ENCODE measurements around the gene AKR1C1. TPM values are rescaled to one million over a fixed set of nuclear protein-coding genes. Genes with fewer than 3 reads are reported as not detected.

The AKR1C1 gene
- total and polyA plus RNA-seq, 2 of the 13 experiments (the other 11 are each of a cell fraction or from before 2014, with no cell fraction given), result 948 to 2,238 TPM

- TF ChIP-seq POLR2AphosphoS5 (IDR thresholded peaks at IDR 0.05; ENCODE audit: low read depth, low read length), result peak; percentile 86
- 0 out of 2 replicates have a peak, but pooled peaks have one; percentile 6 for TF ChIP-seq CEBPG (CRISPR knock-in tag; IDR thresholded peaks at IDR 0.05)
- TF ChIP-seq RARA (CRISPR knock-in tag; IDR thresholded peaks at IDR 0.05), result peak; percentile 19; the same call in 1 of the 2 replicates
- TF ChIP-seq, protein P1, sequence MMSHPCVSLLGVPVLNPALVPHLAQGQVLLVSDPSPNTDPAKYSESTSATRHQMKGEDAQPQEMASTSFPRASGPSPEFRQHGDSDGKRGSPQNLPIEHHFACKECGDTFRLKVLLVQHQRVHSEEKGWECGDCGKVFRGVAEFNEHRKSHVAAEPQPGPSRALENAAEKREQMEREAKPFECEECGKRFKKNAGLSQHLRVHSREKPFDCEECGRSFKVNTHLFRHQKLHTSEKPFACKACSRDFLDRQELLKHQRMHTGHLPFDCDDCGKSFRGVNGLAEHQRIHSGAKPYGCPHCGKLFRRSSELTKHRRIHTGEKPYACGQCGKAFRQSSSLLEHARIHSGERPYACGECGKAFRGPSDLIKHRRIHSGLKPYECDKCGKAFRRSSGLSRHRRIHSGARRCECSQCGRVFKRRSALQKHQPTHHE (CRISPR knock-in tag; IDR thresholded peaks at IDR 0.05; ENCODE audit: borderline replicate concordance), result peak; percentile 37; the same call in 1 of the 2 replicates
- peak; percentile 30; the same call in 1 of the 2 replicates for TF ChIP-seq NCOA2 (CRISPR knock-in tag; IDR thresholded peaks at IDR 0.05)
- TF ChIP-seq ERF (CRISPR knock-in tag; IDR thresholded peaks at IDR 0.05), result peak; percentile 56; the same call in 1 of the 2 replicates
- peak; percentile 59; the same call in 1 of the 2 replicates for TF ChIP-seq KLF11 (CRISPR knock-in tag; IDR thresholded peaks at IDR 0.05)
- TF ChIP-seq ZNF878 (CRISPR knock-in tag; IDR thresholded peaks at IDR 0.05), result 0 out of 2 replicates have a peak, but pooled peaks have one; percentile 37
- TF ChIP-seq DR1 (CRISPR knock-in tag; IDR thresholded peaks at IDR 0.05), result peak; percentile 95
- TF ChIP-seq SATB2 (CRISPR knock-in tag; IDR thresholded peaks at IDR 0.05), result 0 out of 2 replicates have a peak, but pooled peaks have one; percentile 50
- TF ChIP-seq CBX1 (IDR thresholded peaks at IDR 0.05; ENCODE audit: low read depth), result peak; percentile 70
- TF ChIP-seq MIXL1 (CRISPR knock-in tag; IDR thresholded peaks at IDR 0.05), result 0 out of 2 replicates have a peak, but pooled peaks have one; percentile 43
- TF ChIP-seq TAF1 (CRISPR knock-in tag; IDR thresholded peaks at IDR 0.05), result peak; percentile 84
- peak; percentile 86 for TF ChIP-seq POLR2G (IDR thresholded peaks at IDR 0.05; ENCODE audit: low read depth, low read length)
- TF ChIP-seq GATAD2A (CRISPR knock-in tag; IDR thresholded peaks at IDR 0.05), result peak; percentile 54; the same call in 1 of the 2 replicates
- peak; percentile 87 for TF ChIP-seq KLF6 (CRISPR knock-in tag; IDR thresholded peaks at IDR 0.05)
- 0 out of 2 replicates have a peak, but pooled peaks have one; percentile 27 for TF ChIP-seq BORCS8-MEF2B (CRISPR knock-in tag; IDR thresholded peaks at IDR 0.05)
- 0 out of 2 replicates have a peak, but pooled peaks have one; percentile 24 for TF ChIP-seq ATF2 (CRISPR knock-in tag; IDR thresholded peaks at IDR 0.05)
- peak; percentile 53; the same call in 1 of the 2 replicates for TF ChIP-seq KAT8 (CRISPR knock-in tag; IDR thresholded peaks at IDR 0.05)
- TF ChIP-seq THAP11 (CRISPR knock-in tag; IDR thresholded peaks at IDR 0.05), result peak; percentile 49; the same call in 1 of the 2 replicates
- TF ChIP-seq, protein P2, sequence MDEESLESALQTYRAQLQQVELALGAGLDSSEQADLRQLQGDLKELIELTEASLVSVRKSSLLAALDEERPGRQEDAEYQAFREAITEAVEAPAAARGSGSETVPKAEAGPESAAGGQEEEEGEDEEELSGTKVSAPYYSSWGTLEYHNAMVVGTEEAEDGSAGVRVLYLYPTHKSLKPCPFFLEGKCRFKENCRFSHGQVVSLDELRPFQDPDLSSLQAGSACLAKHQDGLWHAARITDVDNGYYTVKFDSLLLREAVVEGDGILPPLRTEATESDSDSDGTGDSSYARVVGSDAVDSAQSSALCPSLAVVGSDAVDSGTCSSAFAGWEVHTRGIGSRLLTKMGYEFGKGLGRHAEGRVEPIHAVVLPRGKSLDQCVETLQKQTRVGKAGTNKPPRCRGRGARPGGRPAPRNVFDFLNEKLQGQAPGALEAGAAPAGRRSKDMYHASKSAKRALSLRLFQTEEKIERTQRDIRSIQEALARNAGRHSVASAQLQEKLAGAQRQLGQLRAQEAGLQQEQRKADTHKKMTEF (CRISPR knock-in tag; IDR thresholded peaks at IDR 0.05), result peak; percentile 39; the same call in 1 of the 2 replicates
- TF ChIP-seq IRF2 (CRISPR knock-in tag; IDR thresholded peaks at IDR 0.05), result peak; percentile 57; the same call in 1 of the 2 replicates
- peak; percentile 19; the same call in 1 of the 2 replicates for TF ChIP-seq SALL1 (CRISPR knock-in tag; IDR thresholded peaks at IDR 0.05)
- peak; percentile 34; the same call in 1 of the 2 replicates for TF ChIP-seq SMAD3 (CRISPR knock-in tag; IDR thresholded peaks at IDR 0.05)
- TF ChIP-seq THRA (CRISPR knock-in tag; IDR thresholded peaks at IDR 0.05; ENCODE audit: borderline replicate concordance), result 0 out of 2 replicates have a peak, but pooled peaks have one; percentile 35
- TF ChIP-seq POLR2A (IDR thresholded peaks at IDR 0.05; ENCODE audit: insufficient read depth in 1 of 2, low read depth in 2 of 2, low read length in 2 of 2), result peak; percentile 82 to 88
- TF ChIP-seq PHF8 (CRISPR knock-in tag; IDR thresholded peaks at IDR 0.05), result peak; percentile 27; the same call in 1 of the 2 replicates
These were observed at the start of gene AKR1C1 (continued) for GRCh38 chr10:4962876-4963814.

Measured in HepG2 (cell line).